ENCODE measurements around the gene KRTAP22-2.

Gene KRTAP22-2

GRCh38 chr21:30561957-30562356 is 28.2 kb downstream of the KRTAP22-2 start:
- DNase-seq = no peak

GRCh38 chr21:30561264-30561895 is 28.8 kb downstream of the KRTAP22-2 start, which contains the start of gene KRTAP19-7:
Gene KRTAP19-7, minus strand, starts transcription at chr21:30561314. Its CDS starts 25 bp downstream, at chr21:30561289.
- no peak for DNase-seq

- no peak for DNase-seq
Measured at GRCh38 chr21:30555095-30555494, 35.1 kb downstream of the KRTAP22-2 start.

- no peak for DNase-seq
Measured at GRCh38 chr21:30552782-30553181, 37.4 kb downstream of the KRTAP22-2 start.

GRCh38 chr21:30541764-30542163 is 48.4 kb downstream of the KRTAP22-2 start, which contains the start of gene KRTAP19-6:
Gene KRTAP19-6, minus strand, starts transcription at chr21:30541864. Its CDS starts 31 bp downstream, at chr21:30541833.
- no peak for DNase-seq

Data from T-helper 2 cell (primary cell).